H1 (cell line): ENCODE data around the gene USP35. TPM values are rescaled to one million over a fixed set of nuclear protein-coding genes. Genes with fewer than 3 reads are reported as not detected.

Source experiments
- CTCF ChIA-PET: fragments of 300-600 bp; sonication (Branson Sonifier 250); formaldehyde crosslinking; loops from one replicate; lab custom pipeline; 2021; ENCODE audit not compliant: partially characterized antibody; lab: Charles Lee
- POLR2A ChIA-PET: fragments of 300-600 bp; sonication (Branson Sonifier 250); formaldehyde crosslinking; loops from one replicate; lab custom pipeline; 2021; ENCODE audit warnings: inconsistent platforms; ENCODE audit not compliant: partially characterized antibody; lab: Charles Lee
- DNase-seq, 2 experiments: peaks; one replicate each; pipeline versions ENCODE4 v3.0.0 to v3.0.0-alpha.2; 2010 to 2022; ENCODE audit warnings: low spot score in 2 of 2, low read depth in 1 of 2, mixed read lengths in 1 of 2
- FAIRE-seq: peaks from 2 replicates; lab custom pipeline; 2011; peaks lifted over from hg19 to GRCh38; lab: Jason Lieb, UNC
- H2AFZ ChIP-seq: 2 replicates; pipeline ENCODE4 v1.8.1; 2012; ENCODE audit warnings: low read length, inconsistent platforms
- H2AK5ac ChIP-seq: 2 replicates; pipeline ENCODE4 v1.6.1; 2013; ENCODE audit warnings: low read depth, low read length
- H2BK120ac ChIP-seq: replicated peaks from 2 replicates; pipeline ENCODE3; 2013; ENCODE audit warnings: low read depth, low read length, inconsistent platforms
- H2BK12ac ChIP-seq: 2 replicates; pipeline ENCODE4 v1.6.1; 2013; ENCODE audit warnings: low read depth, low read length
- H2BK15ac ChIP-seq: 2 replicates; pipeline ENCODE4 v1.6.1; 2013; ENCODE audit warnings: low read length
- H2BK20ac ChIP-seq: 2 replicates; pipeline ENCODE4 v1.6.1; 2013; ENCODE audit warnings: low read length
- H2BK5ac ChIP-seq: 2 replicates; pipeline ENCODE4 v1.6.1; 2013; ENCODE audit warnings: low read depth, low read length
- H3K14ac ChIP-seq: 2 replicates; pipeline ENCODE4 v1.6.1; 2013; ENCODE audit warnings: inconsistent platforms; ENCODE audit not compliant: insufficient read length
- H3K18ac ChIP-seq: 2 replicates; pipeline ENCODE4 v1.6.1; 2013; ENCODE audit warnings: low read length; ENCODE audit errors: extremely low read depth
- H3K23ac ChIP-seq: 2 replicates; pipeline ENCODE4 v1.6.1; 2013; ENCODE audit warnings: inconsistent platforms; ENCODE audit not compliant: insufficient read length
- H3K23me2 ChIP-seq: 2 replicates; pipeline ENCODE4 v1.6.1; 2013; ENCODE audit warnings: low read depth, low read length
- H3K27ac ChIP-seq: 2 replicates; pipeline ENCODE4 v1.6.1; 2011; ENCODE audit warnings: low read depth, low read length, inconsistent platforms
- H3K27me3 ChIP-seq, 4 experiments: replicated peaks in 1 of 4; 1 replicate in 1 of 4; 2 replicates in 3 of 4; pipeline versions ENCODE4 v1.6.1 to v1.8.1; 2011 to 2013; ENCODE audit warnings: low read length in 3 of 4, mild to moderate bottlenecking in 3 of 4, inconsistent platforms in 2 of 4, mixed read lengths in 2 of 4, moderate library complexity in 1 of 4; ENCODE audit not compliant: control insufficient read depth in 3 of 4, insufficient read depth in 3 of 4; ENCODE audit errors: extremely low read depth in 1 of 4
- H3K36me3 ChIP-seq, 4 experiments: 2 replicates each; pipeline versions ENCODE4 v1.6.1 to v1.8.1; 2011 to 2013; ENCODE audit warnings: mild to moderate bottlenecking in 4 of 4, low read length in 3 of 4, moderate library complexity in 2 of 4, control low read depth in 1 of 4, inconsistent platforms in 1 of 4; ENCODE audit not compliant: insufficient read depth in 4 of 4, control insufficient read depth in 2 of 4
- H3K4ac ChIP-seq: replicated peaks from 2 replicates; pipeline ENCODE3; 2013; ENCODE audit warnings: low read length, low read depth, mixed read lengths, inconsistent platforms; ENCODE audit not compliant: insufficient read length
- H3K4me1 ChIP-seq, 4 experiments: replicated peaks in 1 of 4; 1 replicate in 1 of 4; 2 replicates in 3 of 4; pipeline versions ENCODE4 v1.6.1 to v1.8.1; 2011 to 2013; ENCODE audit warnings: low read length in 3 of 4, inconsistent platforms in 2 of 4, mixed read lengths in 1 of 4; ENCODE audit not compliant: insufficient read depth in 4 of 4, control insufficient read depth in 3 of 4
- H3K4me2 ChIP-seq, 2 experiments: 2 replicates each; pipeline versions ENCODE4 v1.6.1 to v1.8.1; 2011 to 2013; ENCODE audit warnings: low read depth in 2 of 2, low read length in 2 of 2, control low read depth in 1 of 2, inconsistent platforms in 1 of 2, mild to moderate bottlenecking in 1 of 2; ENCODE audit not compliant: insufficient read depth in 1 of 2
- H3K4me3 ChIP-seq, 4 experiments: fragments of 200-600, 300-600 bp in 1 of 4; sonication (generic), shearing (Covaris generic), sonication (Bioruptor Twin) in 1 of 4; 2 replicates each; pipeline versions ENCODE4 v1.5.1 to v1.8.1; 2011 to 2016; ENCODE audit warnings: low read length in 4 of 4, low read depth in 3 of 4, control low read depth in 2 of 4, inconsistent platforms in 2 of 4, mild to moderate bottlenecking in 2 of 4, mixed read lengths in 1 of 4, moderate library complexity in 1 of 4; ENCODE audit not compliant: insufficient read depth in 2 of 4; ENCODE audit errors: extremely low read depth in 1 of 4
- H3K56ac ChIP-seq: replicated peaks from 2 replicates; pipeline ENCODE3; 2013; ENCODE audit warnings: low read depth, mild to moderate bottlenecking, mixed read lengths, low read length, inconsistent platforms; ENCODE audit not compliant: insufficient read length
- H3K79me1 ChIP-seq: 2 replicates; pipeline ENCODE4 v1.6.1; 2013; ENCODE audit warnings: low read depth, low read length, control low read depth
- H3K79me2 ChIP-seq, 2 experiments: 2 replicates each; pipeline versions ENCODE4 v1.6.1 to v1.8.1; 2012 to 2013; ENCODE audit warnings: low read length in 2 of 2, mild to moderate bottlenecking in 2 of 2, inconsistent platforms in 1 of 2; ENCODE audit not compliant: insufficient read depth in 2 of 2, control insufficient read depth in 1 of 2
- H3K9ac ChIP-seq, 4 experiments: replicated peaks in 1 of 4; 1 replicate in 1 of 4; 2 replicates in 3 of 4; pipeline versions ENCODE4 v1.6.1 to v1.8.1; 2011 to 2013; ENCODE audit warnings: low read depth in 3 of 4, low read length in 3 of 4, control low read depth in 2 of 4, mild to moderate bottlenecking in 2 of 4, moderate library complexity in 2 of 4, inconsistent platforms in 1 of 4; ENCODE audit errors: extremely low read depth in 1 of 4
- H3K9me3 ChIP-seq, 2 experiments: 2 replicates each; pipeline versions ENCODE4 v1.6.1 to v1.8.1; 2012 to 2013; ENCODE audit warnings: mild to moderate bottlenecking in 2 of 2, moderate library complexity in 2 of 2, control low read depth in 1 of 2, inconsistent platforms in 1 of 2, low read depth in 1 of 2, low read length in 1 of 2, mixed read lengths in 1 of 2; ENCODE audit not compliant: insufficient read depth in 2 of 2
- H4K20me1 ChIP-seq, 2 experiments: replicated peaks in 1 of 2; 2 replicates each; pipeline versions ENCODE3 to v1.8.1; 2011 to 2013; ENCODE audit warnings: inconsistent platforms in 2 of 2, low read length in 2 of 2, mild to moderate bottlenecking in 1 of 2; ENCODE audit not compliant: insufficient read depth in 2 of 2, control insufficient read depth in 1 of 2
- H4K5ac ChIP-seq: 2 replicates; pipeline ENCODE4 v1.6.1; 2013; ENCODE audit warnings: low read length, low read depth, mixed read lengths, inconsistent platforms; ENCODE audit not compliant: insufficient read length
- H4K8ac ChIP-seq: 2 replicates; pipeline ENCODE4 v1.8.0; 2013; ENCODE audit warnings: mild to moderate bottlenecking, moderate library complexity, low read length, inconsistent platforms; ENCODE audit not compliant: insufficient read depth; ENCODE audit errors: extremely low read depth
- H4K91ac ChIP-seq: replicated peaks from 2 replicates; pipeline ENCODE3; 2013; ENCODE audit warnings: low read length, mixed read lengths, inconsistent platforms; ENCODE audit not compliant: insufficient read length
- ATF2 ChIP-seq: IDR thresholded peaks from 2 replicates; pipeline ENCODE4 v1.6.1; 2012; ENCODE audit warnings: low read length, inconsistent platforms
- BCL11A ChIP-seq, 2 experiments: IDR thresholded peaks; one replicate each; pipeline ENCODE4 v1.6.1; 2011; ENCODE audit warnings: low read depth in 2 of 2, low read length in 2 of 2, mild to moderate bottlenecking in 2 of 2
- CREB1 ChIP-seq: IDR thresholded peaks from 2 replicates; pipeline ENCODE4 v1.6.1; 2012; ENCODE audit warnings: inconsistent platforms
- EZH2 ChIP-seq: fragments of 200-600 bp; sonication (generic); IDR thresholded peaks from 2 replicates; pipeline ENCODE4 v1.7.1; 2012; ENCODE audit warnings: low read depth, mild to moderate bottlenecking, moderate library complexity, low read length, inconsistent platforms; ENCODE audit not compliant: severe bottlenecking
- FOSL1 ChIP-seq: IDR thresholded peaks from 2 replicates; pipeline ENCODE4 v1.6.1; 2011; ENCODE audit warnings: mild to moderate bottlenecking, low read depth, low read length, moderate library complexity; ENCODE audit not compliant: insufficient read depth
- NANOG ChIP-seq: IDR thresholded peaks from 2 replicates; pipeline ENCODE4 v1.6.1; 2011; ENCODE audit warnings: low read length, low read depth, mild to moderate bottlenecking, inconsistent platforms; ENCODE audit not compliant: insufficient read depth, poor library complexity, severe bottlenecking
- RBBP5 ChIP-seq: IDR thresholded peaks from 2 replicates; pipeline ENCODE4 v1.7.1; 2012; ENCODE audit warnings: low read depth, mild to moderate bottlenecking, inconsistent platforms, low read length, moderate library complexity, borderline replicate concordance
- RFX5 ChIP-seq: IDR thresholded peaks from 2 replicates; pipeline ENCODE4 v1.6.1; 2011; ENCODE audit warnings: low read depth, low read length, improper control_type of control experiment, borderline replicate concordance
- SP1 ChIP-seq: IDR thresholded peaks from 2 replicates; pipeline ENCODE4 v1.6.1; 2011; ENCODE audit warnings: low read depth, low read length
- SP4 ChIP-seq: IDR thresholded peaks from 2 replicates; pipeline ENCODE4 v1.6.1; 2012; ENCODE audit warnings: low read length, inconsistent platforms
- SUZ12 ChIP-seq: fragments of 200-600 bp; sonication (generic); IDR thresholded peaks from 2 replicates; pipeline ENCODE4 v1.6.1; 2012; ENCODE audit warnings: mild to moderate bottlenecking, inconsistent platforms, low read length, moderate library complexity, mixed read lengths
- TAF7 ChIP-seq: optimal IDR thresholded peaks from 2 replicates; pipeline ENCODE3; 2011; ENCODE audit warnings: low read depth, mild to moderate bottlenecking, inconsistent platforms, low read length, moderate library complexity, borderline replicate concordance
- WGBS, 2 experiments: shearing (Covaris generic) in 1 of 2; methylation state at CpG; one replicate each; pipeline versions ENCODE4 v1.1.6 to v1.1.7; 2013 to 2015; ENCODE audit warnings: low lambda C conversion rate in 2 of 2, mixed read lengths in 2 of 2, inconsistent platforms in 1 of 2, low coverage in 1 of 2, missing lambda C conversion rate in 1 of 2; ENCODE audit not compliant: insufficient replicate concordance in 2 of 2, insufficient coverage in 1 of 2, insufficient read length in 1 of 2; ENCODE audit errors: extremely low coverage in 1 of 2, missing lambda C conversion rate in 1 of 2; 5-methylcytosine and 5-hydroxymethylcytosine counted together
- polyA plus RNA-seq, 7 experiments: library from polyadenylated mRNA; depleted of rRNA in 3 of 7; stranded (reverse) in 5 of 7; unstranded in 2 of 7; fragments of >200 nt in 5 of 7; fragments of 200-250 nt in 2 of 7; gene quantifications; 1 replicate in 5 of 7; 2 replicates in 1 of 7; 4 replicates in 1 of 7; pipeline versions ENCODE4 v1.2.1 to v1.2.3, GENCODE V29; 2011 to 2013; ENCODE audit warnings: missing spikeins in 2 of 7, mixed read lengths in 2 of 7
- total RNA-seq: library from RNA; stranded (reverse); fragmentation: NEBNext Ultra II Directional; extraction: Animal tissue kit (Norgen Biotek cat#: 25700); gene quantifications from 2 replicates; pipeline ENCODE4 v1.2.1, GENCODE V29; 2021

Gene USP35
- total and polyA plus RNA-seq, 2 of the 8 experiments (the other 6 are each of a cell fraction or from before 2014, with no cell fraction given) = 4.6 to 6.8 TPM

DNA sequence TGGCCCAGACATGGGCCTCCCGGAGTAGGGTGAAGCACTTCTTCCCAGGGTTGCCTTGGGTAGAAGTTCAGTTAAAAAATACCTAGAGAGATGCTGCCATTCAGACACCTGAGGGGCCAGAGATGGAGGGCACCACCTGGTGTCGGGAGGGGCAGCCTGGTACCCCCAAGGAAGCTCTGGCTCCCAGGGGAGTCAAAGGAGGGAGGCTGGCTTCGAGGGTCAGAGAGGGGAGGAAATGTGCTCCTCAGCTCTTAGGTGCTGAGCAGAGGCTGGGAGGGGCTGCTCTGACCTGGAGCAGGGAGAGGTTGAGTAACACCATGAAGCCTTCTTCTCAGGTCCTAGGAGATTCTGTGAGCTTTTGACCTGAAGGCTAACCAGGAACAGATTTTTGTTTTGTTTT lies 1.1 kb downstream of the USP35 start:
- no peak for FAIRE-seq
- TF ChIP-seq EZH2 = no peak
- TF ChIP-seq SP1 = no peak
- no peak for TF ChIP-seq FOSL1
- no peak for TF ChIP-seq ATF2
- no peak for TF ChIP-seq TAF7
- no peak for TF ChIP-seq SP4
- no peak for TF ChIP-seq CREB1
- no peak for TF ChIP-seq NANOG
- TF ChIP-seq SUZ12 = no peak
- TF ChIP-seq BCL11A (IDR thresholded peaks at IDR 0.05; ENCODE audit: low read depth in 2 of 2, low read length in 2 of 2) = no peak
- TF ChIP-seq RBBP5 = no peak
- TF ChIP-seq RFX5 = no peak

More for the DNA sequence above, 1.1 kb downstream of the USP35 start:
- Histone ChIP-seq H3K56ac (no peak overlapping the region), H2BK20ac (no peak overlapping the region), H3K79me1 (peaks cover 2% of the 10 kb centered on the region; the same call in 1 of the 2 replicates), H3K23me2 (peaks cover 10% of the 10 kb centered on the region), H3K4ac (no peak overlapping the region), H3K4me2 (peak overlapping the region; percentile 73 to 86; a peak in 2 of 4 replicates), H3K4me1 (peaks cover 0 to 11% (median 2%) of the 10 kb centered on the region in 4 experiments; a peak in 6 of 7 replicates), H2BK15ac (no peak overlapping the region), H3K9me3 (no peaks in the 10 kb centered on the region), H2AFZ (no peak overlapping the region), H4K5ac (no peak overlapping the region), H3K18ac (no peak overlapping the region), H3K27ac (no peak overlapping the region), H2BK12ac (no peak overlapping the region), H3K36me3 (no peaks in the 10 kb centered on the region), H4K8ac (no peak overlapping the region), H3K79me2 (no peaks in the 10 kb centered on the region), H2AK5ac (no peak overlapping the region), H3K4me3 (peak overlapping the region in 3 of 4 experiments; percentile 13 to 84 (median 80); a peak in 3 of 8 replicates), H4K20me1 (peaks cover 2 to 3% of the 10 kb centered on the region in 2 experiments), H3K9ac (no peak overlapping the region), H3K27me3 (peaks cover 0 to 4% (median 2%) of the 10 kb centered on the region in 4 experiments; a peak in 1 of 7 replicates), H2BK120ac (no peak overlapping the region), H3K14ac (no peak overlapping the region), H4K91ac (no peak overlapping the region), H2BK5ac (no peak overlapping the region), H3K23ac (no peak overlapping the region)
- ChIA-PET CTCF (interaction anchor here (0.6 to 1.3 kb wide), 3 partner anchors 16 to 226 kb away, joined by 3 to 4 read pairs (median 3); no protein-coding TSS in a partner anchor), POLR2A (interaction anchor here (1.0 to 3.7 kb wide), 2 partner anchors 9 to 385 kb away, joined by 3 to 16 read pairs; partner anchors contain the start of gene NARS2)
- 86% methylated on average over 3 of the region's 3 CpGs; no CpG with 5 or more reads in 1 of the 2 experiments for WGBS, 2 experiments
- DNase-seq = no peak
